HG02970 (cell line): ENCODE measurements around the gene GLO1.

Experiments
- ATAC-seq: cut with Tn5 transposase; IDR thresholded peaks from one replicate; pipeline ENCODE4 v1.9.1; 2021; ENCODE audit warnings: mild to moderate bottlenecking, moderate library complexity, moderate number of reproducible peaks; ENCODE audit not compliant: unreplicated experiment, low FRiP score

The GLO1 gene

GRCh38 chr6:38702558-38703397, at the start of gene GLO1:
Gene GLO1, minus strand, starts transcription at chr6:38703145. Its CDS starts 91 bp downstream, at chr6:38703054.
- ATAC-seq = peak; percentile 98

GRCh38 chr6:38750968-38751615, 48.1 kb upstream of the GLO1 start:
- no peak for ATAC-seq

GRCh38 chr6:38749473-38749872, 46.5 kb upstream of the GLO1 start:
- no peak for ATAC-seq

- no peak for ATAC-seq
Observed at GRCh38 chr6:38739532-38739931, 36.6 kb upstream of the GLO1 start.

- no peak for ATAC-seq
Observed at GRCh38 chr6:38738261-38738660, 35.3 kb upstream of the GLO1 start.

GRCh38 chr6:38736951-38737350, 34.0 kb upstream of the GLO1 start:
- ATAC-seq = no peak

GRCh38 chr6:38730140-38730862, 27.4 kb upstream of the GLO1 start:
- ATAC-seq = no peak

- no peak for ATAC-seq
Observed at GRCh38 chr6:38728203-38728602, 25.3 kb upstream of the GLO1 start.

- no peak for ATAC-seq
Observed at GRCh38 chr6:38725414-38726183, 22.7 kb upstream of the GLO1 start.

- ATAC-seq = no peak
Observed at GRCh38 chr6:38724343-38724742, 21.4 kb upstream of the GLO1 start.

- ATAC-seq = no peak
Observed at GRCh38 chr6:38723783-38724182, 20.8 kb upstream of the GLO1 start.

- no peak for ATAC-seq
Observed at GRCh38 chr6:38722727-38723334, 19.9 kb upstream of the GLO1 start.

- no peak for ATAC-seq
Observed at GRCh38 chr6:38722038-38722437, 19.1 kb upstream of the GLO1 start.

- no peak for ATAC-seq
Observed at GRCh38 chr6:38720295-38720694, 17.4 kb upstream of the GLO1 start.

GRCh38 chr6:38719358-38719757, 16.4 kb upstream of the GLO1 start:
- no peak for ATAC-seq

GRCh38 chr6:38716825-38717224, 13.9 kb upstream of the GLO1 start:
- no peak for ATAC-seq

GRCh38 chr6:38715016-38715689, 12.2 kb upstream of the GLO1 start, which contains the start of gene DNAH8:
Gene DNAH8, plus strand, starts transcription at chr6:38715311. Its CDS starts 7,499 bp downstream, at chr6:38722810.
- ATAC-seq = no peak

GRCh38 chr6:38714239-38715015, 11.5 kb upstream of the GLO1 start:
- no peak for ATAC-seq

- no peak for ATAC-seq
Observed at GRCh38 chr6:38713812-38714211, 10.9 kb upstream of the GLO1 start.
